Dedifferentiated amniotic fluid mesenchymal stem cell (primary cell): ENCODE data around the gene CFAP57.

Source experiments
- DNase-seq: peaks from one replicate; pipeline ENCODE4 v3.0.0-alpha.2; 2016; ENCODE audit errors: extremely low spot score

Gene CFAP57

DNA sequence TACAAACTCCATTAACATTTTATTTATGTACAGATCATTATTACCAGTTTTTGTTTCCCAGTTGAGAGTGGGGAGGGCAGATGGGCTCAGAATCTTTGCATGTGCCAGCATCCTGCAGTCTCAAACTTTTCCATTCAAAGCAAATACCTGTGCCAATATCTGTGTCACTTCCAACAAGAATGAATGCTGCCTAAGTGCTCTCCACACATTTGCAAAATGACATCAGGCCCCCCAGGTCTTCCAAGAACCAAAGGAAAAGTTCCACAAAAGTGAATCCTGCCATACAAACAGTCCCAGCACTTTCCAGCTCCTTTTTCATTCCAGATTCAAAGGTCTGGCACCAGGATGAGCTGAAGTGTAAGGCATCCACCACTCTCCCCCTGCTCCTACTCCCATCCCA is 127.0 kb downstream of the CFAP57 start:
- no peak for DNase-seq

DNA sequence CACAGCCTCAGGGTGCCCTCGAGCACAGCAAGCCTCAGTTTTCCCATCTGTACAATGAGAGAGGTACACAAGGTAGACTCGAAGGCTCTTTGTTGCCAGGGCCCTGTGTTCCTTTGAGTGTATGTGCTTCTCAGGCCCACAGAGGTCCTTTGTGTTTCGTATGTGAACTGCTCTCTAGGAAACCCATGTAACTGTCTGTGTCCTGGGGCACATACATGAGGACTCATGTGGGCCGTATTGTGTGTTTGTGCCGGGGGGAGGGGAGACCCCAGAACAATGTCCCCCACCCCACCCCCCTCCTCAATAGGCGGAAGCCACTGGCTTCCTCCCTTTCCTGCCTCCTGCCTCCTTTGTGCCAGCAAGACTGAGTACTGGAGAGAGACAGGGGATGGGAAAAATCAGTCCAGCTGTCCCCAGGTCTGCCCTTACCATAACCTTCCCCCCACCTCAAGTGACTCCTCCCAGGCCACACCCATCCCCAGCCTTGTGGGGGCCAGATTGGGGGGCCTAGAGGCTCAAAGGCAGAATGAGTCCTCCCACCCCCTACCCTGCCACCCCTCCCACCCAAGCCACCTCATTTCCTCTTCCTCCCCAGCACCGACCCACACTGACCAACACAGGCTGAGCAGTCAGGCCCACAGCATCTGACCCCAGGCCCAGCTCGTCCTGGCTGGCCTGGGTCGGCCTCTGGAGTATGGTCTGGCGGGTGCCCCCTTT is 128.4 kb downstream of the CFAP57 start, which contains the start of gene TIE1:
Gene TIE1, plus strand, starts transcription at position 605 of the 717 bp plus-strand sequence. Its CDS starts 90 bp downstream, at position 695.
- DNase-seq = no peak

- no peak for DNase-seq
These were observed 130.1 kb downstream of the CFAP57 start for GRCh38 chr1:43302201-43302600.

GRCh38 chr1:43302721-43303470 is 130.8 kb downstream of the CFAP57 start:
- no peak for DNase-seq

- DNase-seq = no peak
These were observed 131.6 kb downstream of the CFAP57 start for GRCh38 chr1:43303471-43304313.
